HPDE6-E6E7 (cell line): ENCODE measurements around the gene BTBD7.

Experiments
- DNase-seq: peaks from one replicate; pipeline ENCODE4 v3.0.0; 2011; ENCODE audit warnings: missing footprints; ENCODE audit errors: extremely low spot score

BTBD7 gene

GRCh38 chr14:93329965-93330608, 2.7 kb downstream of the BTBD7 start:
- no peak for DNase-seq

GRCh38 chr14:93328546-93328945, 4.3 kb downstream of the BTBD7 start:
- DNase-seq = no peak

GRCh38 chr14:93326196-93326595, 6.6 kb downstream of the BTBD7 start:
- no peak for DNase-seq

- no peak for DNase-seq
Observed at GRCh38 chr14:93323600-93324174, 9.1 kb downstream of the BTBD7 start.

GRCh38 chr14:93322929-93323599, 9.8 kb downstream of the BTBD7 start:
- DNase-seq = no peak

- no peak for DNase-seq
Observed at GRCh38 chr14:93320489-93320888, 12.3 kb downstream of the BTBD7 start.

GRCh38 chr14:93319958-93320357, 12.9 kb downstream of the BTBD7 start:
- no peak for DNase-seq

GRCh38 chr14:93319494-93319893, 13.3 kb downstream of the BTBD7 start:
- no peak for DNase-seq

- no peak for DNase-seq
Observed at GRCh38 chr14:93318927-93319326, 13.9 kb downstream of the BTBD7 start.

- peak; percentile 71 for DNase-seq
Observed at GRCh38 chr14:93317875-93318807, 14.7 kb downstream of the BTBD7 start.

GRCh38 chr14:93317210-93317874, 15.5 kb downstream of the BTBD7 start:
- DNase-seq = no peak

GRCh38 chr14:93316716-93317115, 16.1 kb downstream of the BTBD7 start:
- no peak for DNase-seq

- no peak for DNase-seq
Observed at GRCh38 chr14:93315575-93315974, 17.3 kb downstream of the BTBD7 start.

- no peak for DNase-seq
Observed at GRCh38 chr14:93311082-93311481, 21.8 kb downstream of the BTBD7 start.

GRCh38 chr14:93309427-93309966, 23.3 kb downstream of the BTBD7 start:
- DNase-seq = no peak

GRCh38 chr14:93308686-93309345, 24.0 kb downstream of the BTBD7 start:
- DNase-seq = no peak

- DNase-seq = no peak
Observed at GRCh38 chr14:93306812-93307211, 26.0 kb downstream of the BTBD7 start.

GRCh38 chr14:93305725-93306418, 27.0 kb downstream of the BTBD7 start:
- DNase-seq = no peak

- DNase-seq = no peak
Observed at GRCh38 chr14:93304771-93305170, 28.1 kb downstream of the BTBD7 start.

- DNase-seq = no peak
Observed at GRCh38 chr14:93303659-93304058, 29.2 kb downstream of the BTBD7 start.
